H1 (cell line): ENCODE results near the gene MARCOL. TPM values are rescaled to one million over a fixed set of nuclear protein-coding genes. Genes with fewer than 3 reads are reported as not detected.

Experiments used
- CTCF ChIA-PET: fragments of 300-600 bp; sonication (Branson Sonifier 250); formaldehyde crosslinking; loops from one replicate; lab custom pipeline; 2021; ENCODE audit not compliant: partially characterized antibody; lab: Charles Lee
- POLR2A ChIA-PET: fragments of 300-600 bp; sonication (Branson Sonifier 250); formaldehyde crosslinking; loops from one replicate; lab custom pipeline; 2021; ENCODE audit warnings: inconsistent platforms; ENCODE audit not compliant: partially characterized antibody; lab: Charles Lee
- DNase-seq, 2 experiments: peaks; one replicate each; pipeline versions ENCODE4 v3.0.0 to v3.0.0-alpha.2; 2010 to 2022; ENCODE audit warnings: low spot score in 2 of 2, low read depth in 1 of 2, mixed read lengths in 1 of 2
- FAIRE-seq: peaks from 2 replicates; lab custom pipeline; 2011; peaks lifted over from hg19 to GRCh38; lab: Jason Lieb, UNC
- H2AFZ ChIP-seq: 2 replicates; pipeline ENCODE4 v1.8.1; 2012; ENCODE audit warnings: low read length, inconsistent platforms
- H2AK5ac ChIP-seq: 2 replicates; pipeline ENCODE4 v1.6.1; 2013; ENCODE audit warnings: low read depth, low read length
- H2BK120ac ChIP-seq: replicated peaks from 2 replicates; pipeline ENCODE3; 2013; ENCODE audit warnings: low read depth, low read length, inconsistent platforms
- H2BK12ac ChIP-seq: 2 replicates; pipeline ENCODE4 v1.6.1; 2013; ENCODE audit warnings: low read depth, low read length
- H2BK15ac ChIP-seq: 2 replicates; pipeline ENCODE4 v1.6.1; 2013; ENCODE audit warnings: low read length
- H2BK20ac ChIP-seq: 2 replicates; pipeline ENCODE4 v1.6.1; 2013; ENCODE audit warnings: low read length
- H2BK5ac ChIP-seq: 2 replicates; pipeline ENCODE4 v1.6.1; 2013; ENCODE audit warnings: low read depth, low read length
- H3K14ac ChIP-seq: 2 replicates; pipeline ENCODE4 v1.6.1; 2013; ENCODE audit warnings: inconsistent platforms; ENCODE audit not compliant: insufficient read length
- H3K18ac ChIP-seq: 2 replicates; pipeline ENCODE4 v1.6.1; 2013; ENCODE audit warnings: low read length; ENCODE audit errors: extremely low read depth
- H3K23ac ChIP-seq: 2 replicates; pipeline ENCODE4 v1.6.1; 2013; ENCODE audit warnings: inconsistent platforms; ENCODE audit not compliant: insufficient read length
- H3K23me2 ChIP-seq: 2 replicates; pipeline ENCODE4 v1.6.1; 2013; ENCODE audit warnings: low read depth, low read length
- H3K27ac ChIP-seq: 2 replicates; pipeline ENCODE4 v1.6.1; 2011; ENCODE audit warnings: low read depth, low read length, inconsistent platforms
- H3K27me3 ChIP-seq, 4 experiments: replicated peaks in 1 of 4; 1 replicate in 1 of 4; 2 replicates in 3 of 4; pipeline versions ENCODE4 v1.6.1 to v1.8.1; 2011 to 2013; ENCODE audit warnings: low read length in 3 of 4, mild to moderate bottlenecking in 3 of 4, inconsistent platforms in 2 of 4, mixed read lengths in 2 of 4, moderate library complexity in 1 of 4; ENCODE audit not compliant: control insufficient read depth in 3 of 4, insufficient read depth in 3 of 4; ENCODE audit errors: extremely low read depth in 1 of 4
- H3K36me3 ChIP-seq, 4 experiments: 2 replicates each; pipeline versions ENCODE4 v1.6.1 to v1.8.1; 2011 to 2013; ENCODE audit warnings: mild to moderate bottlenecking in 4 of 4, low read length in 3 of 4, moderate library complexity in 2 of 4, control low read depth in 1 of 4, inconsistent platforms in 1 of 4; ENCODE audit not compliant: insufficient read depth in 4 of 4, control insufficient read depth in 2 of 4
- H3K4ac ChIP-seq: replicated peaks from 2 replicates; pipeline ENCODE3; 2013; ENCODE audit warnings: low read length, low read depth, mixed read lengths, inconsistent platforms; ENCODE audit not compliant: insufficient read length
- H3K4me1 ChIP-seq, 4 experiments: replicated peaks in 1 of 4; 1 replicate in 1 of 4; 2 replicates in 3 of 4; pipeline versions ENCODE4 v1.6.1 to v1.8.1; 2011 to 2013; ENCODE audit warnings: low read length in 3 of 4, inconsistent platforms in 2 of 4, mixed read lengths in 1 of 4; ENCODE audit not compliant: insufficient read depth in 4 of 4, control insufficient read depth in 3 of 4
- H3K4me2 ChIP-seq, 2 experiments: 2 replicates each; pipeline versions ENCODE4 v1.6.1 to v1.8.1; 2011 to 2013; ENCODE audit warnings: low read depth in 2 of 2, low read length in 2 of 2, control low read depth in 1 of 2, inconsistent platforms in 1 of 2, mild to moderate bottlenecking in 1 of 2; ENCODE audit not compliant: insufficient read depth in 1 of 2
- H3K4me3 ChIP-seq, 4 experiments: fragments of 200-600, 300-600 bp in 1 of 4; sonication (generic), shearing (Covaris generic), sonication (Bioruptor Twin) in 1 of 4; 2 replicates each; pipeline versions ENCODE4 v1.5.1 to v1.8.1; 2011 to 2016; ENCODE audit warnings: low read length in 4 of 4, low read depth in 3 of 4, control low read depth in 2 of 4, inconsistent platforms in 2 of 4, mild to moderate bottlenecking in 2 of 4, mixed read lengths in 1 of 4, moderate library complexity in 1 of 4; ENCODE audit not compliant: insufficient read depth in 2 of 4; ENCODE audit errors: extremely low read depth in 1 of 4
- H3K56ac ChIP-seq: replicated peaks from 2 replicates; pipeline ENCODE3; 2013; ENCODE audit warnings: low read depth, mild to moderate bottlenecking, mixed read lengths, low read length, inconsistent platforms; ENCODE audit not compliant: insufficient read length
- H3K79me1 ChIP-seq: 2 replicates; pipeline ENCODE4 v1.6.1; 2013; ENCODE audit warnings: low read depth, low read length, control low read depth
- H3K79me2 ChIP-seq, 2 experiments: 2 replicates each; pipeline versions ENCODE4 v1.6.1 to v1.8.1; 2012 to 2013; ENCODE audit warnings: low read length in 2 of 2, mild to moderate bottlenecking in 2 of 2, inconsistent platforms in 1 of 2; ENCODE audit not compliant: insufficient read depth in 2 of 2, control insufficient read depth in 1 of 2
- H3K9ac ChIP-seq, 4 experiments: replicated peaks in 1 of 4; 1 replicate in 1 of 4; 2 replicates in 3 of 4; pipeline versions ENCODE4 v1.6.1 to v1.8.1; 2011 to 2013; ENCODE audit warnings: low read depth in 3 of 4, low read length in 3 of 4, control low read depth in 2 of 4, mild to moderate bottlenecking in 2 of 4, moderate library complexity in 2 of 4, inconsistent platforms in 1 of 4; ENCODE audit errors: extremely low read depth in 1 of 4
- H3K9me3 ChIP-seq, 2 experiments: 2 replicates each; pipeline versions ENCODE4 v1.6.1 to v1.8.1; 2012 to 2013; ENCODE audit warnings: mild to moderate bottlenecking in 2 of 2, moderate library complexity in 2 of 2, control low read depth in 1 of 2, inconsistent platforms in 1 of 2, low read depth in 1 of 2, low read length in 1 of 2, mixed read lengths in 1 of 2; ENCODE audit not compliant: insufficient read depth in 2 of 2
- H4K20me1 ChIP-seq, 2 experiments: replicated peaks in 1 of 2; 2 replicates each; pipeline versions ENCODE3 to v1.8.1; 2011 to 2013; ENCODE audit warnings: inconsistent platforms in 2 of 2, low read length in 2 of 2, mild to moderate bottlenecking in 1 of 2; ENCODE audit not compliant: insufficient read depth in 2 of 2, control insufficient read depth in 1 of 2
- H4K5ac ChIP-seq: 2 replicates; pipeline ENCODE4 v1.6.1; 2013; ENCODE audit warnings: low read length, low read depth, mixed read lengths, inconsistent platforms; ENCODE audit not compliant: insufficient read length
- H4K8ac ChIP-seq: 2 replicates; pipeline ENCODE4 v1.8.0; 2013; ENCODE audit warnings: mild to moderate bottlenecking, moderate library complexity, low read length, inconsistent platforms; ENCODE audit not compliant: insufficient read depth; ENCODE audit errors: extremely low read depth
- H4K91ac ChIP-seq: replicated peaks from 2 replicates; pipeline ENCODE3; 2013; ENCODE audit warnings: low read length, mixed read lengths, inconsistent platforms; ENCODE audit not compliant: insufficient read length
- CEBPB ChIP-seq: IDR thresholded peaks from 2 replicates; pipeline ENCODE4 v1.6.1; 2012; ENCODE audit warnings: low read depth, low read length
- CHD1 ChIP-seq: IDR thresholded peaks from 2 replicates; pipeline ENCODE4 v1.6.1; 2012; ENCODE audit warnings: low read depth, low read length, improper control_type of control experiment
- CHD2 ChIP-seq: IDR thresholded peaks from 2 replicates; pipeline ENCODE4 v1.6.1; 2012; ENCODE audit warnings: low read length, improper control_type of control experiment
- KDM1A ChIP-seq: fragments of 200-600, 300-600 bp; sonication (generic); IDR thresholded peaks from 2 replicates; pipeline ENCODE4 v1.7.1; 2016; ENCODE audit warnings: mild to moderate bottlenecking, low read length, borderline replicate concordance
- WGBS, 2 experiments: shearing (Covaris generic) in 1 of 2; methylation state at CpG; one replicate each; pipeline versions ENCODE4 v1.1.6 to v1.1.7; 2013 to 2015; ENCODE audit warnings: low lambda C conversion rate in 2 of 2, mixed read lengths in 2 of 2, inconsistent platforms in 1 of 2, low coverage in 1 of 2, missing lambda C conversion rate in 1 of 2; ENCODE audit not compliant: insufficient replicate concordance in 2 of 2, insufficient coverage in 1 of 2, insufficient read length in 1 of 2; ENCODE audit errors: extremely low coverage in 1 of 2, missing lambda C conversion rate in 1 of 2; 5-methylcytosine and 5-hydroxymethylcytosine counted together
- polyA plus RNA-seq, 7 experiments: library from polyadenylated mRNA; depleted of rRNA in 3 of 7; stranded (reverse) in 5 of 7; unstranded in 2 of 7; fragments of >200 nt in 5 of 7; fragments of 200-250 nt in 2 of 7; gene quantifications; 1 replicate in 5 of 7; 2 replicates in 1 of 7; 4 replicates in 1 of 7; pipeline versions ENCODE4 v1.2.1 to v1.2.3, GENCODE V29; 2011 to 2013; ENCODE audit warnings: missing spikeins in 2 of 7, mixed read lengths in 2 of 7
- total RNA-seq: library from RNA; stranded (reverse); fragmentation: NEBNext Ultra II Directional; extraction: Animal tissue kit (Norgen Biotek cat#: 25700); gene quantifications from 2 replicates; pipeline ENCODE4 v1.2.1, GENCODE V29; 2021
- TF ChIP-seq, protein P1 (sequence below): IDR thresholded peaks from 2 replicates; pipeline ENCODE4 v1.6.1; 2012; ENCODE audit warnings: low read length, inconsistent platforms

MARCOL gene
- total and polyA plus RNA-seq, 2 of the 8 experiments (the other 6 are each of a cell fraction or from before 2014, with no cell fraction given): not detected

DNA sequence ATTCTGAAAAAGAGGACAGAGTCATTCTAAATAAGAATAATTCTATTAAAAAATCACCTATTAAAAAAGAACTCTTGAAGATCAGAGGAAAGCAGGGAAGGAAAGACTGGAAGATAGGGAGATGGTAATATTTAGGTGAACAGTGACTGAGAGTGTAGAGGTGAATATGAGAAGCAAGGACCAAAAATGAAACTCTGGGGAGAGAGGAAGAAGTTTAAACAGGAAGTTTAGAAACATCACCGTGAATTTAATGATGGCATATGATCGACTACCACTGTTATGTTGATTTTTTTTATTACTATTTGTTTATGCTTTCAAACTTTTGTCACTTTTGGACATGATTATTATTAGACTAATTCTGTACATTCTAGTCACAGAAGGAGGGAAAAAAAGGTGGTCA, 37.2 kb upstream of the MARCOL start:
- Histone ChIP-seq H2BK20ac (no peak overlapping the region), H3K79me1 (no peaks in the 10 kb centered on the region), H3K9ac (no peak overlapping the region), H3K4me1 (peaks cover 0 to 4% (median 1%) of the 10 kb centered on the region in 4 experiments; a peak in 1 of 7 replicates), H4K91ac (no peak overlapping the region), H3K4me2 (no peak overlapping the region), H2BK120ac (no peak overlapping the region), H3K79me2 (no peaks in the 10 kb centered on the region), H3K23me2 (no peaks in the 10 kb centered on the region), H3K56ac (no peak overlapping the region), H3K27me3 (no peaks in the 10 kb centered on the region), H2AK5ac (no peak overlapping the region), H3K4me3 (no peak overlapping the region), H3K36me3 (no peaks in the 10 kb centered on the region), H3K4ac (no peak overlapping the region), H3K27ac (no peak overlapping the region), H3K23ac (no peak overlapping the region), H2BK5ac (no peak overlapping the region), H2AFZ (no peak overlapping the region), H3K14ac (no peak overlapping the region), H2BK12ac (no peak overlapping the region), H4K8ac (no peak overlapping the region), H3K9me3 (no peaks in the 10 kb centered on the region), H2BK15ac (no peak overlapping the region), H4K5ac (no peak overlapping the region), H4K20me1 (no peaks in the 10 kb centered on the region), H3K18ac (no peak overlapping the region)
- CTCF ChIA-PET: no interaction called here
- DNase-seq (no peak), FAIRE-seq (no peak)
- POLR2A ChIA-PET: no interaction called here
- TF ChIP-seq CEBPB (no peak), KDM1A (no peak), CHD2 (no peak), CHD1 (no peak)
- TF ChIP-seq, protein P1, sequence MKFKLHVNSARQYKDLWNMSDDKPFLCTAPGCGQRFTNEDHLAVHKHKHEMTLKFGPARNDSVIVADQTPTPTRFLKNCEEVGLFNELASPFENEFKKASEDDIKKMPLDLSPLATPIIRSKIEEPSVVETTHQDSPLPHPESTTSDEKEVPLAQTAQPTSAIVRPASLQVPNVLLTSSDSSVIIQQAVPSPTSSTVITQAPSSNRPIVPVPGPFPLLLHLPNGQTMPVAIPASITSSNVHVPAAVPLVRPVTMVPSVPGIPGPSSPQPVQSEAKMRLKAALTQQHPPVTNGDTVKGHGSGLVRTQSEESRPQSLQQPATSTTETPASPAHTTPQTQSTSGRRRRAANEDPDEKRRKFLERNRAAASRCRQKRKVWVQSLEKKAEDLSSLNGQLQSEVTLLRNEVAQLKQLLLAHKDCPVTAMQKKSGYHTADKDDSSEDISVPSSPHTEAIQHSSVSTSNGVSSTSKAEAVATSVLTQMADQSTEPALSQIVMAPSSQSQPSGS: no peak
- 88% methylated on average over 2 of the region's 2 CpGs; no CpG with 5 or more reads in 1 of the 2 experiments for WGBS, 2 experiments
